H1 (cell line): ENCODE data around the gene TTC4.

Experiments used
- ATF2 ChIP-seq: IDR thresholded peaks from 2 replicates; pipeline ENCODE4 v1.6.1; 2012; ENCODE audit warnings: low read length, inconsistent platforms
- CBX8 ChIP-seq: fragments of 300-800, 300-1000 bp; sonication (generic); IDR thresholded peaks from 2 replicates; pipeline ENCODE4 v1.7.1; 2016; ENCODE audit warnings: low read depth, low read length, borderline replicate concordance
- CTCF ChIP-seq, 3 experiments: IDR thresholded peaks; 1 replicate in 2 of 3; 2 replicates in 1 of 3; pipeline versions ENCODE4 v1.5.1 to v1.6.1; 2011; ENCODE audit warnings: low read length in 3 of 3, mild to moderate bottlenecking in 3 of 3, inconsistent platforms in 2 of 3, low read depth in 1 of 3, moderate library complexity in 1 of 3; ENCODE audit not compliant: insufficient read depth in 1 of 3; ENCODE audit errors: control extremely low read depth in 1 of 3
- FOSL1 ChIP-seq: IDR thresholded peaks from 2 replicates; pipeline ENCODE4 v1.6.1; 2011; ENCODE audit warnings: mild to moderate bottlenecking, low read depth, low read length, moderate library complexity; ENCODE audit not compliant: insufficient read depth
- HDAC6 ChIP-seq: IDR thresholded peaks from one replicate; pipeline ENCODE4 v1.7.1; 2012; ENCODE audit warnings: low read depth, mild to moderate bottlenecking, inconsistent platforms, low read length, moderate library complexity
- POLR2A ChIP-seq, 2 experiments: IDR thresholded peaks; 1 replicate in 1 of 2; 2 replicates in 1 of 2; pipeline ENCODE4 v1.6.1; 2011; ENCODE audit warnings: low read depth in 2 of 2, low read length in 2 of 2, mild to moderate bottlenecking in 2 of 2; ENCODE audit errors: control extremely low read depth in 1 of 2
- RBBP5 ChIP-seq: IDR thresholded peaks from 2 replicates; pipeline ENCODE4 v1.7.1; 2012; ENCODE audit warnings: low read depth, mild to moderate bottlenecking, inconsistent platforms, low read length, moderate library complexity, borderline replicate concordance
- RXRA ChIP-seq: IDR thresholded peaks from 2 replicates; pipeline ENCODE4 v1.6.1; 2011; ENCODE audit warnings: low read depth, mild to moderate bottlenecking, low read length, moderate library complexity; ENCODE audit not compliant: insufficient read depth
- SIN3A ChIP-seq, 2 experiments: IDR thresholded peaks in 1 of 2; conservative IDR thresholded peaks in 1 of 2; 2 replicates each; pipeline ENCODE4 v1.6.1; 2011 to 2012; ENCODE audit warnings: low read length in 2 of 2, improper control_type of control experiment in 1 of 2, low read depth in 1 of 2, mild to moderate bottlenecking in 1 of 2
- TAF7 ChIP-seq: optimal IDR thresholded peaks from 2 replicates; pipeline ENCODE3; 2011; ENCODE audit warnings: low read depth, mild to moderate bottlenecking, inconsistent platforms, low read length, moderate library complexity, borderline replicate concordance
- USF2 ChIP-seq: IDR thresholded peaks from 2 replicates; pipeline ENCODE4 v1.6.1; 2011; ENCODE audit warnings: low read length, improper control_type of control experiment

GRCh38 chr1:54741531-54741930 is 25.9 kb downstream of the TTC4 start:
- TF ChIP-seq ATF2: no peak
- TF ChIP-seq RBBP5: no peak
- TF ChIP-seq RXRA: no peak
- TF ChIP-seq CTCF (IDR thresholded peaks at IDR 0.05; ENCODE audit: control extremely low read depth in 1 of 3, insufficient read depth in 1 of 3, low read depth in 1 of 3, low read length in 3 of 3): no peak
- no peak for TF ChIP-seq FOSL1
- no peak for TF ChIP-seq POLR2A (IDR thresholded peaks at IDR 0.05; ENCODE audit: control extremely low read depth in 1 of 2, low read depth in 2 of 2, low read length in 2 of 2)
- no peak for TF ChIP-seq CBX8
- TF ChIP-seq TAF7: no peak
- no peak for TF ChIP-seq USF2
- TF ChIP-seq SIN3A (conservative IDR thresholded peaks at IDR 0.05 in 1 of 2, IDR thresholded peaks at IDR 0.05 in 1 of 2; ENCODE audit: low read depth in 1 of 2, low read length in 2 of 2): no peak
- TF ChIP-seq HDAC6: no peak
